ENCODE data around the gene MBD6. TPM values are rescaled to one million over a fixed set of nuclear protein-coding genes. Genes with fewer than 3 reads are reported as not detected.

The MBD6 gene
- total and polyA plus RNA-seq, 3 experiments from 2014 or later, result 4.2 to 54.7 (median 49.0) TPM

DNA sequence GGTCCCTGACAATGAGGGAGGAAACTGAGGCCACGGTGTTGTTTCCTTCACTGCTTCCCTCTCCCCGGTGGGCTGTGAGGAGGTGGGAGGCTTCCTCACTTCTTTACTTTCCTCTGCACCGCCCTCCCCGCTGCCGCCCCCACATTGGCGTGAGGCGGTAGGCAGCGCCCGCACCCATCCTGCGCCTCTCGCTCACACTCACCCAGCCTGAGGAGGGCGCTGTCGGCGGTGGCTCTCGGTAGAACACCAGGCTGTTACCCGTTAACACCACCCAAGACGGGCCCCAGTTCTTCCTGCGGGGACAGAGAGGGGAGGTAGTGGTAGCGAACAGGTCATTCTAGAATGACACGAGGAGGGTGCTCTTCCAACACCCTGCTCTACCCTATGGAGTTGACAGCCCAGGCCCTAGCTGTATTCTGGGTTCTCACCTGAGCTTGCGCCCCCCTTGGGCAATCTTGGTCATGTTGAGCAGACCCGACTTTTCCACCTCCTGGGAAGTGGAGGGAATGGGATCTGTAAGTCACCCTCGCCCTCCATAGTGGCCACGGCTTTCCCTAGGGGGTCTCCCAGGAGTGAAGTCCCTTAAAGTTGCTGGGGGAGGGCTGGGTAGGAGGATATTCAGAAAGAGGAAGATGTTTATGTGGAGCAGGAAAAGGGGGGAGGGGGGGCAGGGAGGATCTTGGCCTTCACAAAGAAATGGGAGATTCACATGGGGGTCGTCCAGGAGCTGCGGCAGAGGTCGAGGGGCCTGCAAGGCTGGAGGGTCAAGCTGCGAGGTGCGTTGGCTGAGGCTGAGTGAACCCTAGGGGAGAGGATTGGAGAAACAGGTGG is 46.2 kb upstream of the MBD6 start:
- Mint-ChIP-seq H3K36me3 (peaks cover 9 to 64% (median 19%) of the 10 kb centered on the region in 3 donors), H3K4me3 (peak overlapping the region; percentile 85 to 99 (median 98)), H3K27me3 (peaks cover 0 to 3% of the 10 kb centered on the region in 2 donors), H3K27ac (peak overlapping the region; percentile 99 to 100 (median 100)), H3K9me3 (no peaks in the 10 kb centered on the region), H3K4me1 (peaks cover 79 to 92% (median 85%) of the 10 kb centered on the region in 3 donors)
- POLR2A ChIA-PET, result interaction anchor here (1.1 to 2.3 kb wide), 6 partner anchors 10 to 70 kb away, joined by 3 to 13 read pairs (median 7); partner anchors contain the start of genes DCTN2, DDIT3, GLI1 and MARS1
- Histone ChIP-seq H3K4me1 (ENCODE audit: insufficient read depth, low read length) (peaks cover 86% of the 10 kb centered on the region), H3K4me3 (ENCODE audit: low read length) (peak overlapping the region; percentile 71), H3K9me3 (ENCODE audit: low read length) (no peaks in the 10 kb centered on the region), H3K27ac (ENCODE audit: low read depth, low read length) (peak overlapping the region; percentile 85), H3K27me3 (ENCODE audit: insufficient read depth, low read length, poor library complexity, severe bottlenecking) (no peaks in the 10 kb centered on the region), H3K36me3 (ENCODE audit: insufficient read depth, low read length) (peaks cover 35% of the 10 kb centered on the region)
- DNase-seq, result peak; percentile 60 to 83 (median 72)
- CTCF ChIA-PET, result interaction anchor here (1.0 to 10.4 kb wide), 11 partner anchors 12 to 144 kb away, joined by 3 to 167 read pairs (median 5); partner anchors contain the start of genes DDIT3, GLI1, INHBE and MARS1

GRCh38 chr12:57476993-57477709 is 45.5 kb upstream of the MBD6 start:
- H3K27me3 Mint-ChIP-seq, result peaks cover 0 to 3% of the 10 kb centered on the region in 2 donors
- ChIA-PET CTCF (interaction anchor here (0.7 to 10.4 kb wide), 13 partner anchors 11 to 264 kb away, joined by 3 to 167 read pairs (median 5); partner anchors contain the start of genes DDIT3, GLI1, INHBE and MARS1), POLR2A (interaction anchor here (0.6 to 2.3 kb wide), 12 partner anchors 9 to 70 kb away, joined by 3 to 13 read pairs (median 4); partner anchors contain the start of genes DCTN2, DDIT3, GLI1 and MARS1)
- H3K9me3 ChIP-seq (ENCODE audit: low read length), result no peaks in the 10 kb centered on the region
- H3K27ac Mint-ChIP-seq, result peak overlapping the region; percentile 99 to 100 (median 100)
- peaks cover 80 to 89% (median 88%) of the 10 kb centered on the region in 3 donors for H3K4me1 Mint-ChIP-seq
- peaks cover 83% of the 10 kb centered on the region for H3K4me1 ChIP-seq (ENCODE audit: insufficient read depth, low read length)
- no peaks in the 10 kb centered on the region for H3K9me3 Mint-ChIP-seq
- peak overlapping the region; percentile 85 to 99 (median 98) for H3K4me3 Mint-ChIP-seq
- H3K36me3 Mint-ChIP-seq, result peaks cover 9 to 57% (median 19%) of the 10 kb centered on the region in 3 donors
- H3K36me3 ChIP-seq (ENCODE audit: insufficient read depth, low read length), result peaks cover 27% of the 10 kb centered on the region
- peak overlapping the region; percentile 71 for H3K4me3 ChIP-seq (ENCODE audit: low read length)
- H3K27ac ChIP-seq (ENCODE audit: low read depth, low read length), result peak overlapping the region; percentile 85
- H3K27me3 ChIP-seq (ENCODE audit: insufficient read depth, low read length, poor library complexity, severe bottlenecking), result no peaks in the 10 kb centered on the region
- DNase-seq, result peak in 2 of 5 donors; percentile 29 to 63

GRCh38 chr12:57477710-57478681 is 44.6 kb upstream of the MBD6 start:
- Mint-ChIP-seq H3K27ac (peak overlapping the region; percentile 99 to 100 (median 100)), H3K4me3 (peak overlapping the region; percentile 85 to 99 (median 98)), H3K27me3 (peaks cover 0 to 3% of the 10 kb centered on the region in 2 donors), H3K9me3 (no peaks in the 10 kb centered on the region), H3K4me1 (peaks cover 74 to 82% (median 81%) of the 10 kb centered on the region in 3 donors), H3K36me3 (peaks cover 9 to 49% (median 18%) of the 10 kb centered on the region in 3 donors)
- Histone ChIP-seq H3K4me1 (ENCODE audit: insufficient read depth, low read length) (peaks cover 74% of the 10 kb centered on the region), H3K9me3 (ENCODE audit: low read length) (no peaks in the 10 kb centered on the region), H3K4me3 (ENCODE audit: low read length) (peak overlapping the region; percentile 71), H3K27me3 (ENCODE audit: insufficient read depth, low read length, poor library complexity, severe bottlenecking) (no peaks in the 10 kb centered on the region), H3K36me3 (ENCODE audit: insufficient read depth, low read length) (peaks cover 19% of the 10 kb centered on the region), H3K27ac (ENCODE audit: low read depth, low read length) (peak overlapping the region; percentile 85)
- DNase-seq, result peak; percentile 46 to 79 (median 60)
- ChIA-PET CTCF (interaction anchor here (0.7 to 10.4 kb wide), 10 partner anchors 11 to 263 kb away, joined by 3 to 167 read pairs (median 5); partner anchors contain the start of genes DDIT3, GLI1 and MARS1), POLR2A (interaction anchor here (0.6 to 2.6 kb wide), 13 partner anchors 8 to 69 kb away, joined by 3 to 20 read pairs (median 4); partner anchors contain the start of genes DCTN2, DDIT3, GLI1 and MARS1)

DNA sequence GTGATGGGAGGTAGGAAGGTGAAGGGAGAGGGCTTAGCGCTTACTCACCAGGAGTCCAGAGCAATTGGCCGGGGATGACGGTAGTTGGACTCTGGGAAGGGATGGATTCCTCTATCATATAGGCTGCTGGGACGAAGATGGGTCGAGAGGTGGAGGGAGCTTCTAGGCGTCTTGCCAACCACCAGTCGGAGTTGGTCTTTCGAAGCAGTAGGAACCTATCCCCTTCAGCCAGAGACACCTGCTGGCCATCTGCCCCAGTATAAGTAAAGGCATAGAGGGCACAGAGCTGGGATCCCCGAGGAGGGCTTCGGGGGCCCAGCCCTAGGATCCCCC is 43.6 kb upstream of the MBD6 start:
- Histone ChIP-seq H3K27me3 (ENCODE audit: insufficient read depth, low read length, poor library complexity, severe bottlenecking) (no peaks in the 10 kb centered on the region), H3K27ac (ENCODE audit: low read depth, low read length) (peak overlapping the region; percentile 85), H3K4me1 (ENCODE audit: insufficient read depth, low read length) (peaks cover 66% of the 10 kb centered on the region), H3K9me3 (ENCODE audit: low read length) (no peaks in the 10 kb centered on the region), H3K36me3 (ENCODE audit: insufficient read depth, low read length) (peaks cover 12% of the 10 kb centered on the region), H3K4me3 (ENCODE audit: low read length) (peak overlapping the region; percentile 71)
- H3K4me3 Mint-ChIP-seq, result peak overlapping the region; percentile 85 to 99 (median 98)
- POLR2A ChIA-PET, result interaction anchor here (1.2 to 2.8 kb wide), 5 partner anchors 14 to 68 kb away, joined by 4 to 20 read pairs (median 6); partner anchors contain the start of genes DCTN2 and DDIT3
- CTCF ChIA-PET, result interaction anchor here (1.6 to 10.4 kb wide), 3 partner anchors 10 to 45 kb away, joined by 5 to 167 read pairs (median 22); partner anchors contain the start of genes GLI1 and MARS1
- H3K27ac Mint-ChIP-seq, result peak overlapping the region; percentile 99 to 100 (median 100)
- peak in 1 of 5 donors; percentile 52 for DNase-seq
- no peaks in the 10 kb centered on the region for H3K9me3 Mint-ChIP-seq
- peaks cover 72 to 80% (median 79%) of the 10 kb centered on the region in 3 donors for H3K4me1 Mint-ChIP-seq
- H3K36me3 Mint-ChIP-seq, result peaks cover 5 to 41% (median 12%) of the 10 kb centered on the region in 3 donors
- peaks cover 0 to 3% of the 10 kb centered on the region in 2 donors for H3K27me3 Mint-ChIP-seq

GRCh38 chr12:57479376-57480115 is 43.1 kb upstream of the MBD6 start, which contains the start of gene ARHGAP9:
Gene ARHGAP9 (minus strand): TSS chr12:57479866. CDS start chr12:57479406, 460 bp downstream.
- ChIA-PET POLR2A (interaction anchor here (0.6 to 2.8 kb wide), 9 partner anchors 15 to 339 kb away, joined by 3 to 20 read pairs (median 4); partner anchors contain the start of genes AVIL, DCTN2, DDIT3 and GLI1), CTCF (interaction anchor here (1.2 to 10.4 kb wide), 6 partner anchors 9 to 266 kb away, joined by 3 to 167 read pairs (median 4); partner anchors contain the start of genes GLI1, MARS1 and TSPAN31)
- Mint-ChIP-seq H3K9me3 (no peaks in the 10 kb centered on the region), H3K4me3 (peak within 1 kb of the TSS; percentile 85 to 99 (median 98)), H3K36me3 (peaks cover under 1 to 35% (median 6%) of the 10 kb centered on the region in 3 donors), H3K27me3 (peaks cover 0 to 3% of the 10 kb centered on the region in 2 donors), H3K4me1 (peaks cover 67 to 75% (median 73%) of the 10 kb centered on the region in 3 donors), H3K27ac (peak within 1 kb of the TSS; percentile 99 to 100 (median 100))
- Histone ChIP-seq H3K27me3 (ENCODE audit: insufficient read depth, low read length, poor library complexity, severe bottlenecking) (no peaks in the 10 kb centered on the region), H3K9me3 (ENCODE audit: low read length) (no peaks in the 10 kb centered on the region), H3K4me1 (ENCODE audit: insufficient read depth, low read length) (peaks cover 61% of the 10 kb centered on the region), H3K36me3 (ENCODE audit: insufficient read depth, low read length) (peaks cover 6% of the 10 kb centered on the region), H3K27ac (ENCODE audit: low read depth, low read length) (peak within 1 kb of the TSS; percentile 85), H3K4me3 (ENCODE audit: low read length) (peak within 1 kb of the TSS; percentile 71)
- peak in 4 of 5 donors; percentile 43 to 87 (median 86) for DNase-seq

- peaks cover 0 to 3% of the 10 kb centered on the region in 2 donors for H3K27me3 Mint-ChIP-seq
- H3K27ac Mint-ChIP-seq, result peak overlapping the region; percentile 99 to 100 (median 100)
- Histone ChIP-seq H3K4me1 (ENCODE audit: insufficient read depth, low read length) (peaks cover 40% of the 10 kb centered on the region), H3K27me3 (ENCODE audit: insufficient read depth, low read length, poor library complexity, severe bottlenecking) (no peaks in the 10 kb centered on the region), H3K27ac (ENCODE audit: low read depth, low read length) (no peak overlapping the region), H3K36me3 (ENCODE audit: insufficient read depth, low read length) (no peaks in the 10 kb centered on the region), H3K9me3 (ENCODE audit: low read length) (no peaks in the 10 kb centered on the region), H3K4me3 (ENCODE audit: low read length) (no peak overlapping the region)
- ChIA-PET CTCF (interaction anchor here (0.9 to 10.4 kb wide), 2 partner anchors 9 to 21 kb away, joined by 3 to 167 read pairs; partner anchors contain the start of gene GLI1), POLR2A (no interaction called here)
- H3K9me3 Mint-ChIP-seq, result no peaks in the 10 kb centered on the region
- peak overlapping the region in 4 of 7 donors; percentile 12 to 60 (median 47) for H3K4me3 Mint-ChIP-seq
- peaks cover 55 to 58% (median 56%) of the 10 kb centered on the region in 3 donors for H3K4me1 Mint-ChIP-seq
- peaks cover 0 to 18% (median 0%) of the 10 kb centered on the region in 3 donors for H3K36me3 Mint-ChIP-seq
- no peak for DNase-seq
These were observed 41.0 kb upstream of the MBD6 start for GRCh38 chr12:57481671-57482070.

Measured in CD8-positive, alpha-beta memory T cell (primary cell).